Measurements from ENCODE around the gene TIGD7. TPM values are rescaled to one million over a fixed set of nuclear protein-coding genes. Genes with fewer than 3 reads are reported as not detected.

TIGD7 gene
- total and polyA plus RNA-seq, 2 of the 13 experiments (the other 11 are each of a cell fraction or from before 2014, with no cell fraction given) = not detected

DNA sequence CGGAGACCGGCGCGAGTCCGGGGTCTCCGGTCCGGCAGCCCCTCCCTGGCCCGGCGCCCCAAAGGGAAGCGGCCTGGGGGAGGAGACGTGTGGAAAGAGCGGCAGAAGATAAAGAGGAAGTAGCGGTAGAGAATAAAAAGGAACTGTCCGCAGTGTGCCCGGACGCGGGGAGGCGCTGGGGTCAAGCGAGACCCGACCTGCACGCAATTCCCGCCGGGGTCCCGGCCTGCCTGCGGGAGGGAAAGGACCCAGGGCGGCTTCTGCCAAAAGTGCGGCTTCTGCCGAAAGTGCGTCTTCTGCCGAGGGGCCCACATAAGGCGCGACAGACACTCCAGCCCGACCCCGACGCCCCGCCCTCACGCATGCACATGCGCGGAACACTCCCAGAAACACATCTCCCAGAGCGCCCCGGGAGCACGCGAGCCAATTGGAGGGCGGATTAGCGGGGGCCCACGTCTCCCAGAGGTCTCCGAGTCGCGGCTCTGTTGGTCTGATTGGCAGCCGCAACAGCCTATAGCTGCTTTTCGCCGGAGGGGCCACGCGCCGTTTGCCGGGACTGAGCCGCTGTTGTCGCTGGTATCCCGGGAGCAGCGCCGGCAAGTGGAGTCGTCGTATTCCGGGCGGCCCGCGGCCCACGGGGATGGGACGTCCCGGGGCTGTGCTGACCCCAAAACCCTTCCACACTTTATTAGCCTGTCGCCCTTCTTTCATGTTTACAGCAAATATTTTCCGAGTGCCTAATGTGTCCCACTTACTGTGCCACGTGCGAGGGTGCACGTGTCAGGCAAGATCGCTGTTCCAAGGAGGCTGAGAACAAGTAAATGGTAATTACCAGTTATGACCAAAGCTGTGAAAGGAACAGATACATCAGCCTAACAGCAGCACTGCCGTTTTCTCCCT lies 40.8 kb downstream of the TIGD7 start (continued):
- no peak for TF ChIP-seq ZBTB40 (IDR thresholded peaks at IDR 0.05)
- TF ChIP-seq ZBTB40 (CRISPR knock-in tag; IDR thresholded peaks at IDR 0.05) = peak; percentile 13
- TF ChIP-seq E2F1 (CRISPR knock-in tag; IDR thresholded peaks at IDR 0.05) = peak; percentile 55; the same call in 1 of the 2 replicates
- no peak; the same call in 1 of the 2 replicates for TF ChIP-seq SAFB2 (CRISPR knock-in tag; IDR thresholded peaks at IDR 0.05; ENCODE audit: borderline replicate concordance, low read depth)
- TF ChIP-seq USF2 (IDR thresholded peaks at IDR 0.05; ENCODE audit: low read depth, low read length) = peak; percentile 46
- peak; percentile 65; the same call in 1 of the 2 replicates for TF ChIP-seq USF2 (CRISPR knock-in tag; IDR thresholded peaks at IDR 0.05; ENCODE audit: borderline replicate concordance)
- peak; percentile 43; the same call in 1 of the 2 replicates for TF ChIP-seq BRF2 (CRISPR knock-in tag; IDR thresholded peaks at IDR 0.05)
- TF ChIP-seq ZBED4 (CRISPR knock-in tag; IDR thresholded peaks at IDR 0.05; ENCODE audit: borderline replicate concordance) = no peak
- no peak for TF ChIP-seq RELA (CRISPR knock-in tag; IDR thresholded peaks at IDR 0.05)

All from HepG2 (cell line).